GM19438 (cell line): ENCODE measurements around the gene MGAT2.
"Not testable (repeated sequence)": the region's sequence is repeated elsewhere in the genome, so short reads cannot be mapped to it uniquely, and the experiment has no call there.

Source experiments
- ATAC-seq: cut with Tn5 transposase; IDR thresholded peaks from one replicate; pipeline ENCODE4 v1.9.1; 2021; ENCODE audit warnings: low read depth; ENCODE audit not compliant: unreplicated experiment

Gene MGAT2

DNA sequence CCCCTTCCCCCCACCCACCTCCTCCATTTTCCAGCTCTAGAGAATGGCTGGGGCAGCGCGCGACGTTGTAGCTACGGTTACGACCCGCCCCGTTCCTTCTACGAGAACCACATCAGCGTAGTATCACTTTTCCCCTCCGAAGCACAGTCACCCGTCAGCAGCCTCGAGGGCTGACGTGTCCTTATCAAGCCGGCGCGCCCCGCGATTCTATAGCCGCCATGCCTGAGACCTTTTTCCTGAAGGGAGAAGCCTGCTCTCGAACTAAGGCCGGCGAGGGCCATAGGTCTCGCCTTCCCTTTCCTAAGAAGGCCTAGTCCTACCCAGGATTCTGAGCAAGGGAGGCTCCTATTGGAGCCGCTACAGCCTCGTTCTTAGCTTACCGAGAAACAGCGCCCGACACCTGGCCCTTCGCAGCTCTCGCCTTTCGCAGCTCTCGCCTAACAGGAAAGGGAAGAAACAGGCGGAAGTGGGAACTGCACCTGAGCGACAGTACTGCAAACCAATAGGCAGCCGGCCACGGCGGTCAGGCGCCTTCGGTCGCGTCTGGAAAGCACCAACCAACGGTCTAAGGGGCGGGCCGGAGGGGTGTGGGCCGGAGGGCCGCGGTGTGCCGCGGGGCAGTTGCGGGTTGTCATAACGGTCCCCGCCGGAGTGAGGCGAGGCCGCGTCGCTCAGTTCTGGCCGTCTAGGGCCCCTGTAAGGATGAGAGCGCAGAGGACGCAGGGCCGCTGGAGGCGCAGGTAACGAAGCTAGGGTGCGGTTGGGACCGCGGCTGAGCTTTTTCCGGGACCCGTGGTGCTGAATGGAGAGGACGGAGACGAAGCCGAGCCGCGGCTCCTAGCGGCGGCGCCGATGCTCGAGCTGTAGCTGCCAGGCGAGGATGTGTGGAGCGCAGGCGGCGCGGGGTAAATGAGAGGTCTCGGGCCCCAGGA, at the start of gene MGAT2, which contains the start of gene RPL36AL:
Gene MGAT2, plus strand, starts transcription at position 618 of the 932 bp plus-strand sequence. CDS start 470 bp downstream, outside the sequence.
Gene RPL36AL, minus strand, starts transcription at position 445 of the 932 bp plus-strand sequence. CDS start 1,522 bp downstream, outside the sequence.
- ATAC-seq, result peak; percentile 91

DNA sequence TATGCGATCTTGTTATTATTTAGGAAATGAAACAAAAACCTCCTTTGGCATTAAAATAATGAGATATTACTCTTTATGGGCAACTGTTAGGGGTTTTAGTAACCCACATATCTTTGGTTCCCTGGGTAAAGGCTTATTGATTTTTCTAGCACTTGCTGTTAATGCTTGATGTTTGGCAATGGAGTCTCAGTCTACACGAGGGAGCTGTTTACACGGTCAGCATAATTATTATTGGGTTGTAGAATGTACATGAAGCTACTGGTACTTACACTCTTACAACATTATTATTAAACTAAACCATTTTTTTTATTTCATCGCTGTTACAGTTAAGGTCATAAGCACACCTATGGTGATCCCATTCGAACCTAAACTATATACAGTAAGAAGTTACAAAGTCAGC, 46.6 kb upstream of the MGAT2 start:
- ATAC-seq, result no peak

DNA sequence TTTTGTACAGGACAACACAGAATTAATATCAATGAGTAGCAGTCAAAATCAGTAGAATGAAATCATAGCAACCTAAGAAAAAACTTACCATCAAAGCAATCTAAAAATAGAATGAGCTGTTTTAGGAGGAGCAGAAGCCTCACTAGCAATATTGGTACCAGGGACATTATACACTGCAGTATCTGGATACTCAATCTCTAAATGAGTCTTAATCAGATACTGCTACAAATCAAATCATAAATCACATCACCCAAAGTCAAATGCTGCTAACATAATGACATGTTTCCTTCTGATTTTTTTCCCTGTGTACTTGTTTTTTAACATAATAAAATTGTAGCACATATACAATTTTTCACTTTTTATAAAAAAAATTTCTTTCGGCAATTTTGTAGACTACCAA, 42.5 kb upstream of the MGAT2 start:
- no peak for ATAC-seq

DNA sequence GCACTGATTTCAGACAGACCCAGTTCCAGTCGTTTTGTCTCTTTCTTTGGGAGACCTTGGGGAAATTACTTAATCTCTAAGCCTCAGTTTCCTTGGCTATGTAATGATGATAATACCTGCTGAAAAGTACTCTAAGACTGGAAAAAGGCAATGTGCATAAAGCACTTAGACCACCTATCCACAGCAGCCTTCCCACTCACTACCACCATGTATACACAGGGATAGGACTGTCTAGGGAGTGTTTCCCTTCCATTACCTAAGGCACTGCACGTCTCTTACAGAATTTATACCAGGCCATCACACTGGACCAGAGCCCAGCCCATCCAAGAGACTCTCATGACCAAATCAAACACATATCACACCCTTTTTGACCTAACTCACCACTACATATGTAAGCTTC, 40.8 kb upstream of the MGAT2 start:
- no peak for ATAC-seq

DNA sequence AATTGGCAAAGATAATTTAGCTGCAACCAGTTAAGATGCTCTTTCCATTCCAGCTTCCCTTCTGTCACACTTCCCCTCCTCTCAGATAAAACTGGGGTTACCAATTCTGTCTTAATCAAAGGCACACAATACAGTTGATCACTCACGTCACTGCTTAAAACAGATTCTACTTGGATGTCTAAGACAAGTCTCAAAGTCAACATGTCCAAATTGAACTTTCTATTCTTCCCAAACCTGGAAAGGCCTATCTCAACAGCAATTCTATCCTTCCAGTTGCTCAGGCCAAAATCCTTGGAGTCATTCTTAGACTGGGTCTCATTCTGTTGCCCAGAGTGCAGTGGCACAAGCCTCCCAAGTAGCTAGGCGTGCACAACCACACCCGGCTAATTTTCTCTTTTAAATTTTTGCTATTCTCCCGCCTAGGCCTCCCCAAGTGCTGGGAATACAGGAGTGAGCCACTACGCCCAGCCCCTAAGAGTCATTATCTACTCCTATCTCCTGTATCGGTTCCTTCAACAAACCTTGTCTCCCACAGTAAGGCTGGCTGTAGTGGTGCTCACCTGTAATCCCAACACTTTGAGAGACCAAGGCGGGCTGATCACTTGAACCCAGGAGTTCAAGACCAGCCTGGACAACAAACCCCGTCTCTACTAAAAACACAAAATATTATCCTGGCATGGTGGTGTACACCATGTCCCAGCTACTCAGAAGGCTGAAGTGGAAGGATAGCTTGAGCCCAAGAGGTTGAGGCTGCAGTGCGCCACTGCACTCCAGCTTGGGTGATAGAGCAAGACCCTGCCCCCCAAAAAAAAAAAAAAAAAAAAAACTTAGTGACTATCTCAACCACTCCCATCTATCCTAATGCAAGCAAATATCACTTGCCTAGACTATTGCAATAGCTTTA, 39.1 kb upstream of the MGAT2 start:
- ATAC-seq, result no peak

DNA sequence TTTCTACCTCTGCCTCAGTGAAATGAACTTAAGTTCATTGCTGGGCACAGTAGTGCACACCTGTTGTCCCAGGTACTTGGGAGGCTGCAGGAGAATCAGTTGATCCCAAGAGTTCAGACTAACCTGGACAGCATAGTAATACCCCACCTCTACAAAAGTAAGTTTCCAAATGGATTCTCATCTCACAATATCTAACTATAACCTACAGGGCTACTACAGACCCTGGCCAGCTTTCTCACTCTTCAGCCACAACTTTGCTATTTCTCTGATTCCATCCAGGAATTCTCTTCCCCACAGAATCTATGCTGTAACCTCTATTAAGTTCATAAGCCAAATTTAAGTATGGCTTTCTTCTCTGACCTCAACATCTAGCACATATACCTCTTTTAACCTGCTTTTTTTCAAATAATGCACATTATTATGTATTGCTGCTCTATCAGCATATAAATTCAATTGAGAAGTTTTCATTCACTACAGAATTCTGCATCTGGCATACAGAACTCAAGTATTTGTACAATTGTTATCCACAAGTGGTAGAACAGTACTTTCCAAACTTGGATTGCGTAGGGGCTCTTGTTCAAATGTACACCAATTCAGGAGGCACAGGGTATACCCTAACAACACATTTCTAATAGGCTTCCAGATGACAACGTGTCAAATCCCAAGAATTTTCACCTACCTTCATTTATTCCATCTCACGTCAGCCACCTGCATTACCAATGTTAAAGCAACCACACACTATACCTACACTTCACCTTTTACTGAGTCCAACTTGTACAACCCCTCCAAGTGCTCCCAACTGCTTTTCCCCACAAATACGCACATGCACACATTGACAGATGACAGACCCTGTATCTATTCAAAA, 38.3 kb upstream of the MGAT2 start:
- no peak for ATAC-seq

DNA sequence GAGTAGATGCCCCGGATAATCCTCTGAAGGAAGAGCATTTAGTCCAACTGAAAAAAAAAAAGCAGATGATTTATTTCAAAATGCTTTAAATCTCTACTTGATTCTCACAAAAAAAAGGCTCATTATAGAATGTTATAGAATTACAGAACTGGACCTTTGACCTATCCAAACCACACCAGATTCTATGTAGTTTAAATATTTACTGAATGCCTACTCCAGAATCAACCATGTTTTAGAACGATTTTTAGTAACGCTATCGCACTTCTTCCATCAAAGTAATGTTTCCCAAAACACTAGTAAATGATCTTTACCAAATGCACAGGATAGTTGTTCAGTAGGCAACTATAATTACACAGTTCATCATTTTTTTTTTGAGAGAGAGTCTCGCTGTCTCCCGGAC, 37.0 kb upstream of the MGAT2 start:
- ATAC-seq, result no peak

DNA sequence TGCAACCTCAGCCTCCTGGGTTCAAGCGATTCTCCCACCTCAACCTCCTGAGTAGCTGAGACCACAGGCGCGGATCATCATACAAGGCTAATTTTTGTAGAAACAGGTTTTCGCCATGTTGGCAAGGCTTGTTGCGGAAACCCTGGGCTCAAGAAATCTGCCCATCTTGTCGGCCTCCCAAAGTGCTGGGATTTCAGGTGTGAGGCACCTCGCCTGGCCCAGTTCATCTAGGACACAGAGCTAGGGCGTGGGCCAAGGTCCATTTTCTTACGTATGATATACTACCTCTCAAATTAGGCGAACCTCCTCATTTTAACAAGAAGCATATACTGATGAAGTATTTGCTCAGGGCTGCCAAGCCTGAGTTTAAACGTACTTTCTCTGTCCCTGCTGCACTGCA, 36.5 kb upstream of the MGAT2 start:
- ATAC-seq, result no peak

DNA sequence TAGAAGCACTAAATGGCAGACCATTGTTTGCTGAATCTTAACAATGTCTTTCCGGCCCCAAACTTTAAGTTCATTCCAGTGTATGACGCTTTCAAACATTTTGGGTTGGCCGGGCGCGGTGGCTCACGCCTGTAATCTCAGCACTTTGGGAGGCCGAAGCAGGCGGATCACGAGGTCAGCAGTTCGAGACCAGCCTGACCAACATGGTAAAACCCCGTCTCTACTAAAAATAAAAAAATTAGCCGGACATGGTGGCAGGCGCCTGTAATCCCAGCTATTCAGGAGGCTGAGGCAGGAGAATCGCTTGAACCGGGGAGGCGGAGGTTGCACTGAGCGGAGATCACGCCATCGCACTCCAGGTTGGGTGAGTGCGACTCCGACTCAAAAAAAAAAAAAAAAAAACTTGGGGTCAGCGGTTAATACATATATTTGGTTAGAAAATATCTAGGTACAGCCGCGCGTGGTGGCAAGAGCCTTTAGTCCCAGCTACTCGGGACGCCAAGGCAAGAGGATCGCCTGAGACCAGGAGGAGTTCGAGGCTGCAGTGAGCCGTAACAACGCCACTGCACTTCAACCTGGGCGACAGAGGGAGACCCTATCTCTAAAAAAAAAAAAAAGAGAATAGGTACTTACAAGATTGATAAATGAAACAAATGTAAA, 35.5 kb upstream of the MGAT2 start:
- not testable (repeated sequence) for ATAC-seq

DNA sequence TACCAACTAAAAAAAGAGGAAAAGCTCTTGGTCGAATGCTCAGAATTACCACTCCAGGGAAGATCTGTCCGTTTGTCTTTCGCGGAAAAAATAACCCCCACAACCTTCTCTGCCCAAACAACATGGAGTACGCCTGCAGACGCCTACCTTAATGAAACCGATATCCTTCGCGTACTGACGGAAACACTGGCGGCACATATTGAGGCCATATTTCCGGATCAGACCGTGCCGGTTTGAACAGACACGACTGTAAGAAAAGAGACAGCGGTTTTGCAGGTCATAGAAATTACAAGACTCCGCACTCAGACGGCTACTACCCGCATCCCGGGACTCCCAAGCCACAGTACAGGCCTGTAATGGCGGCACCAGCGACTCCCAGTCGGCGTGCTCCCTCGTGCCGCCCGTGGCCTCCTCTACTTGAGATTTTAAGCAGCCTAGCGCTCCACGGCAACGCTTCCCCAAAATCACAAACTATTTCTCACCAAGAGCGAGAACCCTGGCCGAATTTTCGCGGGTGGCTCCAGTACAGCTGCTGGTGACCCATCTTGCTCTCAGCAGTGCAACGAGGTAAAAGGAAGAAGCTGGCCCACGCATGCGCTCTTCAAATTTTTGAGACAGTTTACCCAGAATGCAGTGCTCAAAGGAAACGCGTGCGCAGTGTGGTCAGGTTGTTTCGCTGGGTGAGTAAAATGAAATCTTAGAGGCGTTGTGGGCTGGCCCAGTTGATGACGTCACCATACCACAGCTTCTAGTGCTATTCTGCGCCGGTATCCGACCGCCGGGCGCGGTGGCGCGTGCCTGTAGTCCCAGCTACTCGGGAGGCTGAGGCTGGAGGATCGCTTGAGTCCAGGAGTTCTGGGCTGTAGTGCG, 34.6 kb upstream of the MGAT2 start, which contains the start of gene RPS29:
Gene RPS29, minus strand, starts transcription at position 578 of the 870 bp plus-strand sequence. Its CDS starts 34 bp downstream, at position 544.
- ATAC-seq, result peak; percentile 83

DNA sequence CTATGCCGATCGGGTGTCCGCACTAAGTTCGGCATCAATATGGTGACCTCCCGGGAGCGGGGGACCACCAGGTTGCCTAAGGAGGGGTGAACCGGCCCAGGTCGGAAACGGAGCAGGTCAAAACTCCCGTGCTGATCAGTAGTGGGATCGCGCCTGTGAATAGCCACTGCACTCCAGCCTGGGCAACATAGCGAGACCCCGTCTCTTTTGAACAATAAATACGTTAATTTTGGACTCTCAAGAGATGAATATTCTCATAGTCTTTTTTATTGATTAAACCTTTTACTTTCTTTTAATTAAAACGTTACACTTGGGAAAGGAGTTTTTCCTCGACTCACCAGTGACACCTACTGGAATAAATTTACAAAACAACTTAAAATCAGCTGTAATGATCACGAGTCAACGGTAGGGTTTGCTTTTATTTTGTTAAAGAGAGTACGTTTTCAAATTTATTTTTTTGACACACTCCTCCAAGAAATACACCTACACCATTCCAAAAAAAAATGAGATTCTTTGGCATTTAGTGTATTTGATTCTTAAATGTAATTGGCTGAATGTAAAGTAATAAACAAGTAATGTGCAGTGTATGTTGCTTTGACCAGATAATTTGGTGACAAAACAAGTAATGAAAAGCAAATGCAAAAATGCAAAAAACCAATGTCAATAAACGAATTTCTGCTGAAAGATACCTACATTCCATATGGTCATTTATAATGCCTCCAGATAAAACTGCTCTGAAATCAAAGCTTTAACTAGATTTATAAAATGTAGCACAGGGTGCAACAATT, 33.7 kb upstream of the MGAT2 start:
- ATAC-seq, result peak; percentile 21

DNA sequence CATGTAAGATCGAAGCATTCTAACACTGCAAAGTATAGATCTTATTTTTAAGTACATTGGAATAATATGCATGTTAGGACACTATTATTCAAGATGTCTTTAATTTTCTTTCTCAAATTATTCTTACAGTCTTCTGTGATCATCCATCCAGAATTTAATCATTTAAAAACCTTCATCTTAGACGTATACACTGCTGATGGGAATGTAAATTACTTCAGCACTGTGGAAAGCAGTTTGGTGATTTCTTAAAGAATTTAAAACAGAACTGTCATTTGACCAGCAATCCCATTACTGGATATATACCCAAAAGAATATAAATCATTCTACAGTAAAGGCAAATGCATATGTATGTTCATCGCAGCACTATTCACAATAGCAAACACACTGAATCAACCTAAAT, 31.2 kb upstream of the MGAT2 start:
- ATAC-seq, result no peak

DNA sequence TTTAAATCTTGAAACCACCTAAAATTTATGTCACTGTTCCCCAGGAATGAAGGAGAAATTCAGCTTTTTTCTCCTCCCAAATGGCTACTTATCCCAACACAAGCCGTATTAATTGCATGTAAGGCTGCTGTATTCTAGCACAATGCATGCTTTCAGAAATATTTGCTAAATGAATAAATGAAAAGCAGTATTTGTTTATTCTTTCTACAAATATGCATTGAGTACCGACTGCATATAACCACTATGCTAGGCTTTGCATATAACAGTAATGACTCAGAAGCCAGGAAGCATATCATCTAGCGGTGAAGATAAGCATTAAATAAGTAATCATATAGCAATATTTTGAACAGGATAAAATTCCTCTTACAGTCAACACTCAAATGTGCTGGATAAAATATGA, 27.6 kb upstream of the MGAT2 start:
- ATAC-seq, result no peak

DNA sequence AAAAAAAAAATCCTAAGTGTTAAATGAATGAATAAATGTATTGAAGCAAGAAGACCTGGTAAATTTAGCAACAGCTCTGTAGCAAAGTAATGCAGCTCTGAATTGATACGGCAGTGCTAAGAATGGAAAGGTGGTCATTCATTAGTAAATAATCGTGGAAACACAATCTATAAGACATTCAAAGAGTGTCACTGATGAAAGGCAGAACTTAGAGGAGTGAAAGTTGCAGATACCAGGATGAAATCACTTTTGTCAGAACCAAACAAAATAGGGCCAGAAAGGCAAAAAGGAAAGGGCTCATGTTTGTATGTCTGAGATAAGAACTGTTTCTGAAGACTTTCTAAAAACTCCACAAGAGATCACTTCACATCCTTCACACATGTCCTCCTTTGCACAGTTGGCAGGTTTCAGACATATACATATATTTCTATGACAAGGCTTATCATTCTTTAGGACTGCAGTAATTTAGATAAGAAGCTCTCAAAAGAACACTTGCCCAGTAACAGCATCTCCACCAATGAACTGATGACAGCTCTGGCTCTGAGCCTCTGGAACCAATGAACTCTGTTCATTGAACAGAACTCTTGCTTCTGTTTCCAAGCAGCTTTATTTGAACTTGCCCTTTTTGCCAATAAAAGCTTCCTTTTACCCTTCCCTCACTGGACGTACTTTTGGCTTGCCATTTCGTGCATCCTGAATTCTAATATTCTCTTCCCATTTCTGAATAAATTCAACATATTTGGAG, 26.1 kb upstream of the MGAT2 start:
- ATAC-seq, result no peak

DNA sequence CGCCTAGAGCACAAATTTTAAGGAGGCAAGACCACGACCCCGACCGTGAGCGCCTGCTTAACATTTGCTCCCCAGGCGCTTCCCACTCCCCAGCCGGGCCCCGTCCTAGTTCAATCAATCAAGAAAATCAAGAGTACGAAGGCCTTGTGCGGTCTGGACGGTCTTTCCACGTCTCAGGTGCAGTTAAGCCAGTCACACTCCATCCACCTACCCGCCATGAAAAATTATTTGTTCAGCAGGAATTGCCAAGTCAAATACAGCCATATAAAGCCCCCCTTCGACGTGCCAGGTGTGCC, 22.5 kb upstream of the MGAT2 start:
- peak; percentile 0 for ATAC-seq

DNA sequence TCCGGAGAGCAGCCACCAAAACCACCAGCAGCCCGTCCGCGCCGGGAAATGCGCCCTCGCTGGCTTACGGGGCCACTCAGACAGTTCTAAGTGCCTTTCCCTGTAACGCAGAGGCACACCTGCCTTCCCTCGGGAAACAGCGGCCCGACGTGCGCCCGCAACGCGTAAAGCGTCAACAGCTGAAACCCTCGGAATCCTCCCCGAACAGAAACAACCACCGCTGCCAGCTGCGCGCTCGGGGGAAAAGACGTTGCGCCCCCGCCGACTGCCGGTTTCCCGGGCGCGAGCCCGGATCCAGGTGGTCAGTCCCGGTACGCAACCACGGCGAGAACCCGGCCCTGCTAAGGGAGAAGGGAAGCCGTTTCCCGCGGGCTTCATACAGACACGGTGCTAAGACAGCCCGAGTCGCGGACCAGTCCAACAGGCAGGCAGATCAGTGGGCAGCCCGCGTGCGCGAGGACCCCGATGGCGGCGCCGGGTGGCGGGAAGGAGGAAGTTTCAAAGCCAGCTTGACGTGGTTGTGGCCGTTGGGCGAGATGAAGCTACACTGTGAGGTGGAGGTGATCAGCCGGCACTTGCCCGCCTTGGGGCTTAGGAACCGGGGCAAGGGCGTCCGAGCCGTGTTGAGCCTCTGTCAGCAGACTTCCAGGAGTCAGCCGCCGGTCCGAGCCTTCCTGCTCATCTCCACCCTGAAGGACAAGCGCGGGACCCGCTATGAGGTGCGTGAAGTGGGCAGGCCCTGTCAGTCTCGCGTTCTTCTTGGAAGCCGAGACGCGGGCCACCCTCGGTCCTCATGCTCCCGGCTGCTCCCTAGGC, 21.9 kb upstream of the MGAT2 start, which contains the start of gene LRR1:
Gene LRR1, plus strand, starts transcription at position 456 of the 816 bp plus-strand sequence. Its CDS starts 81 bp downstream, at position 537.
- peak; percentile 38 for ATAC-seq
